Stimulated activated CD8-positive, alpha-beta memory T cell treated with anti-CD3 and anti-CD28 coated beads, Interleukin-4, amount 100 ng/mL, for 48 hours (primary cell): Measurements from ENCODE around the gene NEURL3.
"Not testable (repeated sequence)": the region's sequence is repeated elsewhere in the genome, so short reads cannot be mapped to it uniquely, and the experiment has no call there.

Experiments
- DNase-seq: peaks from one replicate; pipeline ENCODE4 v3.0.0-alpha.2; 2020

NEURL3 gene

DNA sequence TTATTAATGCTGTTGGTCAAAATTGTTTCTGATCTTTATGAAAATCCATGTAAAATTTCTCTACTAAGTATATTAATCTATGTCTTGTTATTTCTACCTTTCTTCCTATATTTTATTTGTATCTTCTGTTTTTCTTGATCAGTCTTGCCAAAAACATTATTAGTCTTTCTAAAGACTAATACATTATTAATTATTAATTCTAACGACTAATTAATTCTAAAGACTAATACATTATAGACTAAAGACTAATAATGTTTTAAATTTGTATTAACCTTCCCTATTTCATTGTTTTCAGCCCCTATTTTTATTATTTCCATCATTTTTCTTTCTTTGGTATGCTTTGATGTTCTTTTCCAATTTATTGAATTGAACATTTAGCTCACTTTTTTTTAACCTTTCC lies 27.7 kb downstream of the NEURL3 start:
- no peak for DNase-seq

GRCh38 chr2:96471772-96472171 lies 33.4 kb downstream of the NEURL3 start:
- no peak for DNase-seq

- peak; percentile 84 for DNase-seq
Measured at GRCh38 chr2:96470636-96471035, 34.5 kb downstream of the NEURL3 start.

DNA sequence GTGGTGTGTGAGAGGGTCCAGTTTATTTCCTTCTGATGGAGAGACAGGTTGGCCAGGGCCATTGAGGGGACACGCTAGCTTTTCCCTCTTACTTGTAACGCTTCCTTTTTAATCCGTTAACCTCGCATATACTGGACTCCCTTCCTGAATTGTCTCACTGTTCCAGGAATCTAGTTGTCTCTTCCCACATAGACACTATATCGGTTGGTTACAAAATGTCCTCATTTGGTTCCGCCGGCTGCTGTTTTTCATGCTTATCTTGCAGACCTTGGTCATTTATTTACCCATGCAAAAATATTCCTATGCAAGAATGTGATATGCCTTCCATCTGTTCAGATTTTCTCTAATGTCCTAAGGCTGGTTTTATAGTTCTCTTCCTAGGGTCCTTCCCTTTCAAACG lies 35.0 kb downstream of the NEURL3 start:
- DNase-seq = no peak

DNA sequence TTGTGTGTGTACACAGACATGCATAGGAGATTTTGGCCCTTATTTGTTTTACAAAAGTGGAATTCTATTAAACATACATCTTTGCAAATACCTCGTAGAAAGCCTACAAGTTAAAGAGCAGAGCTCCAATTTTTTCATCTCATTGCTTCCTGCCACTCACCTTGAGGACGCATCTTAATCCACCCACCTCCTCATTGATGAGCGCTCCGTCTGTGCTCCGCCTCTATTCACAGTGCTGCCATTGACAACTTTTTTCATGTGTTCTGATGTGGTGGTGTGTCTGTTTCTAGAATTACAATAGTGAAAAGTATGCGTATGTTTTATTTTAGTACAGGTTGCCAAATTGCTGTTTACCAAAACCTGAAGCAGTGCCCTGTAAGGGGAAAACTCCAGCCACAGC lies 36.3 kb downstream of the NEURL3 start:
- no peak for DNase-seq

- no peak for DNase-seq
Measured at GRCh38 chr2:96464651-96465050, 40.5 kb downstream of the NEURL3 start.

DNA sequence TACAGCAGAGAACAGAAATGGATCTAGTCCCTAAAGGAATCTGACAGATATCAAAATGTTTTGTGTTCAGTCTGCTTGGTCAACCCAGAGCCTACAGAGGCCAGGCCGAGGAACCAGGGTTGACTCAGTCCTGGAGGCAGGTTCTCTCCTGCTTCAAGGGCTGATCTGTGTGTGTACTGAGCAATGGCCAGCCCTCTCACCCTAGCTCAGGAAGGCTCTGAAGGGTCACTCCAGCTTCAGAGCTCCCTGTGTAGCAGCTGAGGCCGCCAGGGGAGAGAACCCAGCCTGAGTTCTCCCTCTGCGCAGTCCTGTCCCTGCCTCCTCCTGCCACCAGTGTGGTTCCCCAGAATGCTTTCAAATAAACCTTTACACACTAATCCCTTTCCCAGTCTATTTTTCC lies 41.1 kb downstream of the NEURL3 start:
- no peak for DNase-seq

DNA sequence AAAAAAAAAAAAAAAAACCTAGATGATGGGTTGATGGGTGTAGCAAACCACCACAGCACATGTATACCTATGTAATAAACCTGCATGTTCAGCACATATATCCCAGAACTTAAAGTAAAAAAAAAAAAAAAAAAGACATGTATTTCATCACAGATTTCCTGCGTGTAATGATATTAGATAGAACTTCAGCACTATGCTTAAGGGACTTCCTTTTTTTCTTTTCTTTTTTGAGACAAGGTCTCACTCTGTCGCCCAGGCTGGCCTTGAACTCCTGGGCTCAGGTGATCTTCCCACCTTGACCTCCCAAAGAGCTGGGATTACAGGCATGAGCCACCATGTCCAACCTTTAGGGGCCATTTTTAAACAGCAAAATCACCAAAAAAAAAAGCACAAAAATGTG lies 42.0 kb downstream of the NEURL3 start:
- DNase-seq = no peak

- DNase-seq = not testable (repeated sequence)
Measured at GRCh38 chr2:96461616-96462015, 43.5 kb downstream of the NEURL3 start.

DNA sequence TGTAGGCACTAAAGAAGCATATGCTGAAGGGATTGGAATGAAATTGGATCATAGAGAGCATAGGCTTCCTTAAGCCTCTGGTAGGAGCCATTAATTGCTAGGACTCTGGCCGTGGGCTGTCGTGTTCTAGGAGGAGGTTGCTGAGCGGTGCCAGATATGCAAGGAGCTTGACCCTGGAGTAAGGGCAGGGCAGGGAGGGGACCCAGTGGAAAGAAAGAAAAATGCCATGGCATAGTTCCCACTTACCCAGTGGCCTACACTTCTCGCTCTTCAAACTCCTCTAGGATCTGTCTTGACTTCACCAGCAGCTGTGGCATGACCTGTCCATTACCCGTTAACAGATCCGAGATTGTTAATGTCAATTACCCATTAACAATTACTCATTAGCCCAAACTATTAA lies 53.1 kb downstream of the NEURL3 start:
- no peak for DNase-seq

GRCh38 chr2:96449637-96450036 lies 55.5 kb downstream of the NEURL3 start:
- no peak for DNase-seq

- DNase-seq = no peak
Measured at GRCh38 chr2:96449174-96449573, 56.0 kb downstream of the NEURL3 start.

DNA sequence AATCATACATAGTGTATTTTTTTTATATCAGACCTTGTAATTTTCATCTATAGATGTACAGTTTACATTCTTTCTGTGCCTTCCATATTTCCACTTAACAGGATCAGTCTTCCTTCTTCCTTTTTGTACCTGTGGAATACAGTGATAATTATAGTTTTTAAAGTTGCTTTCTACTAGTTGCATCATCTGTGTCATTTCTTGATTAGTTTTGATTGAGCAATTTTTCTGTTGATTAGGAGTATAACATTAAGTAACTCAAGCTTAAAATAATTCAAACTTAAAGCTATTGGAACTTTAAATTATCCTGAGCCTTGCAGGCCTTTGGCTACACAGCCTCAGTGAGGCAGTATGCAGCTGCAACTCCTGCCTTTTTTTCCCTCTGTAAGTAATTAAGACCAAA lies 57.4 kb downstream of the NEURL3 start:
- no peak for DNase-seq
